Karpas-422 (cell line): ENCODE results near the gene SRRM4. TPM values are rescaled to one million over a fixed set of nuclear protein-coding genes. Genes with fewer than 3 reads are reported as not detected.
"Not testable (repeated sequence)": the region's sequence is repeated elsewhere in the genome, so short reads cannot be mapped to it uniquely, and the experiment has no call there.

Experiments
- DNase-seq: peaks from one replicate; pipeline ENCODE4 v3.0.0-alpha.2; 2015
- H2AFZ ChIP-seq: fragments of 200-600 bp; sonication (generic); 2 replicates; pipeline ENCODE4 v1.6.1; 2014; ENCODE audit warnings: antibody characterized with exemption, low read length, mixed read lengths
- H3K27ac ChIP-seq: fragments of 200-600 bp; sonication (generic); 2 replicates; pipeline ENCODE4 v1.5.1; 2014; ENCODE audit warnings: mild to moderate bottlenecking, low read length, moderate library complexity
- H3K27me3 ChIP-seq: fragments of 200-600 bp; sonication (generic); 2 replicates; pipeline ENCODE4 v1.6.1; 2014; ENCODE audit warnings: low read length, mixed read lengths
- H3K36me3 ChIP-seq: fragments of 200-600 bp; sonication (generic); 2 replicates; pipeline ENCODE4 v1.6.1; 2014; ENCODE audit warnings: low read length, mixed read lengths; ENCODE audit not compliant: insufficient read depth
- H3K4me1 ChIP-seq: fragments of 200-600 bp; sonication (generic); 2 replicates; pipeline ENCODE4 v1.6.1; 2014; ENCODE audit warnings: mild to moderate bottlenecking, low read length, mixed read lengths
- H3K4me2 ChIP-seq: fragments of 200-600 bp; sonication (generic); 2 replicates; pipeline ENCODE4 v1.6.1; 2014; ENCODE audit warnings: low read length, low read depth, mild to moderate bottlenecking; ENCODE audit not compliant: poor library complexity, severe bottlenecking
- H3K4me3 ChIP-seq: fragments of 200-600 bp; sonication (generic); 2 replicates; pipeline ENCODE4 v1.5.1; 2014; ENCODE audit warnings: mild to moderate bottlenecking, antibody characterized with exemption, low read length, mixed read lengths
- H3K79me2 ChIP-seq: fragments of 200-600 bp; sonication (generic); 2 replicates; pipeline ENCODE4 v1.6.1; 2014; ENCODE audit warnings: mild to moderate bottlenecking, low read length, mixed read lengths
- H3K9ac ChIP-seq: fragments of 200-600 bp; sonication (generic); 2 replicates; pipeline ENCODE4 v1.6.0; 2014; ENCODE audit warnings: low read length
- H3K9me2 ChIP-seq: fragments of 200-600 bp; sonication (generic), shearing (Covaris generic); replicated peaks from 2 replicates; pipeline ENCODE4 v1.6.0; 2014; ENCODE audit warnings: mild to moderate bottlenecking, low read length, moderate library complexity; ENCODE audit not compliant: insufficient read depth
- H3K9me3 ChIP-seq: fragments of 300-700, 200-600 bp; sonication (generic); 2 replicates; pipeline ENCODE4 v1.6.1; 2014; ENCODE audit warnings: low read length, mixed read lengths
- H4K20me1 ChIP-seq: fragments of 200-600 bp; sonication (generic); 2 replicates; pipeline ENCODE4 v1.6.1; 2014; ENCODE audit warnings: mild to moderate bottlenecking, antibody characterized with exemption, low read length, low read depth; ENCODE audit not compliant: insufficient read depth
- total RNA-seq: library from RNA; depleted of rRNA; stranded (reverse); fragments of >200 nt; shearing (Covaris generic); gene quantifications from 2 replicates; pipeline ENCODE4 v1.2.3, GENCODE V29; 2014; ENCODE audit warnings: low replicate concordance

Gene SRRM4
- total RNA-seq, 1 experiment from 2014 or later = not detected

GRCh38 chr12:118999107-118999506 lies 17.8 kb downstream of the SRRM4 start:
- no peak overlapping the region for H3K4me3 ChIP-seq
- no peaks in the 10 kb centered on the region for H3K27me3 ChIP-seq
- no peak for DNase-seq
- H3K79me2 ChIP-seq = no peaks in the 10 kb centered on the region
- no peak overlapping the region for H3K4me2 ChIP-seq
- no peaks in the 10 kb centered on the region for H3K4me1 ChIP-seq
- H3K9me2 ChIP-seq = no peaks in the 10 kb centered on the region
- H3K9ac ChIP-seq = no peak overlapping the region
- H3K36me3 ChIP-seq = no peaks in the 10 kb centered on the region
- H2AFZ ChIP-seq = no peak overlapping the region
- no peaks in the 10 kb centered on the region for H3K9me3 ChIP-seq
- H3K27ac ChIP-seq = no peak overlapping the region
- H4K20me1 ChIP-seq = no peaks in the 10 kb centered on the region

GRCh38 chr12:119005085-119005484 lies 23.7 kb downstream of the SRRM4 start:
- Histone ChIP-seq H3K9me2 (no peaks in the 10 kb centered on the region), H3K79me2 (no peaks in the 10 kb centered on the region), H3K4me3 (no peak overlapping the region), H4K20me1 (no peaks in the 10 kb centered on the region), H3K9me3 (no peaks in the 10 kb centered on the region), H3K36me3 (no peaks in the 10 kb centered on the region), H3K27me3 (no peaks in the 10 kb centered on the region), H3K27ac (no peak overlapping the region), H2AFZ (no peak overlapping the region), H3K4me2 (no peak overlapping the region), H3K4me1 (no peaks in the 10 kb centered on the region), H3K9ac (no peak overlapping the region)
- DNase-seq = no peak

- Histone ChIP-seq H3K9ac (no peak overlapping the region), H3K79me2 (no peaks in the 10 kb centered on the region), H3K27me3 (no peaks in the 10 kb centered on the region), H3K36me3 (no peaks in the 10 kb centered on the region), H3K9me2 (no peaks in the 10 kb centered on the region), H2AFZ (no peak overlapping the region), H3K4me1 (no peaks in the 10 kb centered on the region), H3K9me3 (no peaks in the 10 kb centered on the region), H4K20me1 (no peaks in the 10 kb centered on the region), H3K4me2 (no peak overlapping the region), H3K27ac (no peak overlapping the region), H3K4me3 (no peak overlapping the region)
- DNase-seq = no peak
Measured at GRCh38 chr12:119005913-119006312, 24.6 kb downstream of the SRRM4 start.

- Histone ChIP-seq H2AFZ (no peak overlapping the region), H3K27me3 (no peaks in the 10 kb centered on the region), H4K20me1 (no peaks in the 10 kb centered on the region), H3K4me3 (no peak overlapping the region), H3K79me2 (no peaks in the 10 kb centered on the region), H3K27ac (no peak overlapping the region), H3K4me1 (no peaks in the 10 kb centered on the region), H3K4me2 (no peak overlapping the region), H3K9me2 (no peaks in the 10 kb centered on the region), H3K36me3 (no peaks in the 10 kb centered on the region), H3K9ac (no peak overlapping the region), H3K9me3 (no peaks in the 10 kb centered on the region)
- DNase-seq = no peak
Measured at GRCh38 chr12:119006746-119007145, 25.4 kb downstream of the SRRM4 start.

- not testable (repeated sequence) for H3K79me2 ChIP-seq, DNase-seq
Measured at GRCh38 chr12:119008273-119008672, 26.9 kb downstream of the SRRM4 start.

GRCh38 chr12:119008691-119009221 lies 27.4 kb downstream of the SRRM4 start:
- no peak for DNase-seq
- Histone ChIP-seq H3K9ac (no peak overlapping the region), H4K20me1 (no peaks in the 10 kb centered on the region)

More at GRCh38 chr12:119008273-119008672, 26.9 kb downstream of the SRRM4 start:
- H3K27ac ChIP-seq, H3K9me2 ChIP-seq, H3K4me1 ChIP-seq, H3K4me3 ChIP-seq, H2AFZ ChIP-seq, H4K20me1 ChIP-seq, H3K9me3 ChIP-seq, H3K4me2 ChIP-seq, H3K36me3 ChIP-seq, H3K9ac ChIP-seq, H3K27me3 ChIP-seq: not testable (repeated sequence)

GRCh38 chr12:119011231-119011630 lies 29.9 kb downstream of the SRRM4 start:
- Histone ChIP-seq H3K4me3 (no peak overlapping the region), H4K20me1 (no peaks in the 10 kb centered on the region), H3K4me2 (no peak overlapping the region), H3K9me2 (no peaks in the 10 kb centered on the region), H2AFZ (no peak overlapping the region), H3K36me3 (no peaks in the 10 kb centered on the region), H3K9me3 (no peaks in the 10 kb centered on the region), H3K9ac (no peak overlapping the region), H3K4me1 (no peaks in the 10 kb centered on the region), H3K27me3 (no peaks in the 10 kb centered on the region), H3K79me2 (no peaks in the 10 kb centered on the region), H3K27ac (no peak overlapping the region)
- DNase-seq = no peak

More at GRCh38 chr12:119008691-119009221, 27.4 kb downstream of the SRRM4 start:
- Histone ChIP-seq H3K27ac (no peak overlapping the region), H3K36me3 (no peaks in the 10 kb centered on the region), H3K4me2 (no peak overlapping the region), H3K79me2 (no peaks in the 10 kb centered on the region), H3K27me3 (no peaks in the 10 kb centered on the region), H3K9me3 (no peaks in the 10 kb centered on the region), H3K4me1 (no peaks in the 10 kb centered on the region), H2AFZ (no peak overlapping the region), H3K4me3 (no peak overlapping the region), H3K9me2 (no peaks in the 10 kb centered on the region)

GRCh38 chr12:119012179-119012578 lies 30.8 kb downstream of the SRRM4 start:
- no peaks in the 10 kb centered on the region for H3K36me3 ChIP-seq
- no peaks in the 10 kb centered on the region for H3K9me3 ChIP-seq
- no peaks in the 10 kb centered on the region for H3K4me1 ChIP-seq

GRCh38 chr12:119013023-119013422 lies 31.7 kb downstream of the SRRM4 start:
- DNase-seq = no peak
- H3K27ac ChIP-seq = no peak overlapping the region
- H3K9me3 ChIP-seq = no peaks in the 10 kb centered on the region
- H3K9ac ChIP-seq = no peak overlapping the region
- H2AFZ ChIP-seq = no peak overlapping the region
- no peaks in the 10 kb centered on the region for H3K79me2 ChIP-seq
- H3K4me1 ChIP-seq = no peaks in the 10 kb centered on the region
- H4K20me1 ChIP-seq = no peaks in the 10 kb centered on the region
- no peaks in the 10 kb centered on the region for H3K27me3 ChIP-seq
- H3K4me2 ChIP-seq = no peak overlapping the region
- no peaks in the 10 kb centered on the region for H3K36me3 ChIP-seq
- no peaks in the 10 kb centered on the region for H3K9me2 ChIP-seq
- H3K4me3 ChIP-seq = no peak overlapping the region

More at GRCh38 chr12:119012179-119012578, 30.8 kb downstream of the SRRM4 start:
- no peaks in the 10 kb centered on the region for H3K9me2 ChIP-seq
- no peaks in the 10 kb centered on the region for H4K20me1 ChIP-seq
- H3K79me2 ChIP-seq = no peaks in the 10 kb centered on the region
- no peak overlapping the region for H3K9ac ChIP-seq
- H3K4me3 ChIP-seq = no peak overlapping the region
- H2AFZ ChIP-seq = no peak overlapping the region
- H3K4me2 ChIP-seq = no peak overlapping the region
- no peak overlapping the region for H3K27ac ChIP-seq
- H3K27me3 ChIP-seq = no peaks in the 10 kb centered on the region
- no peak for DNase-seq
